ENCODE measurements around the gene TMEM203.
"Not testable (repeated sequence)": the region's sequence is repeated elsewhere in the genome, so short reads cannot be mapped to it uniquely, and the experiment has no call there.

The TMEM203 gene

DNA sequence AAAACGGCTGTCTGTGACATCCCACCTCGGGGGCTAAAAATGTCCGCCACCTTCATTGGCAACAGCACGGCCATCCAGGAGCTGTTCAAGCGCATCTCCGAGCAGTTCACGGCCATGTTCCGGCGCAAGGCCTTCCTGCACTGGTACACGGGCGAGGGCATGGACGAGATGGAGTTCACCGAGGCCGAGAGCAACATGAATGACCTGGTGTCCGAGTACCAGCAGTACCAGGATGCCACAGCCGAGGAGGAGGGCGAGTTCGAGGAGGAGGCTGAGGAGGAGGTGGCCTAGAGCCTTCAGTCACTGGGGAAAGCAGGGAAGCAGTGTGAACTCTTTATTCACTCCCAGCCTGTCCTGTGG lies 37.8 kb upstream of the TMEM203 start:
- DNase-seq: not testable (repeated sequence)

DNA sequence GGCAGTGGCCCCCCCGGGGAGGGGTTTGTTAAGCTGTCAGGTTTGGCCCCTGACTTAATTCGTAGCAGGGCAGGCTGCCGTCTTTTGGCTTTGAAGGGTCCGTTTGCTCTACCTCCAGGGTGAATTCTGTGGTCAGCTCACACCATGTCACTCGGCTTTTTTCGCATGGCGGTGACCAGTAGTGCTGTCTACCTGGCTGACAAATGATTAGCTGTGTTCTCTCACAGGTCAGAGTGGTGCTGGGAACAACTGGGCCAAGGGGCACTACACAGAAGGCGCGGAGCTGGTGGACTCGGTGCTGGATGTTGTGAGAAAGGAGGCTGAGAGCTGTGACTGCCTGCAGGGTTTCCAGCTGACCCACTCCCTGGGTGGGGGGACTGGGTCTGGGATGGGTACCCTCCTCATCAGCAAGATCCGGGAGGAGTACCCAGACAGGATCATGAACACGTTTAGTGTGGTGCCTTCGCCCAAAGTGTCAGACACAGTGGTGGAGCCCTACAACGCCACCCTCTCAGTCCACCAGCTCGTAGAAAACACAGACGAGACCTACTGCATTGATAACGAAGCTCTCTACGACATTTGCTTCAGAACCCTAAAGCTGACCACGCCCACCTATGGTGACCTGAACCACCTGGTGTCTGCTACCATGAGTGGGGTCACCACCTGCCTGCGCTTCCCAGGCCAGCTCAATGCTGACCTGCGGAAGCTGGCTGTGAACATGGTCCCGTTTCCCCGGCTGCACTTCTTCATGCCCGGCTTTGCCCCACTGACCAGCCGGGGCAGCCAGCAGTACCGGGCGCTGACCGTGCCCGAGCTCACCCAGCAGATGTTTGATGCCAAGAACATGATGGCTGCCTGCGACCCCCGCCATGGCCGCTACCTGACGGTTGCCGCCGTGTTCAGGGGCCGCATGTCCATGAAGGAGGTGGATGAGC lies 37.1 kb upstream of the TMEM203 start:
- DNase-seq: no peak

DNA sequence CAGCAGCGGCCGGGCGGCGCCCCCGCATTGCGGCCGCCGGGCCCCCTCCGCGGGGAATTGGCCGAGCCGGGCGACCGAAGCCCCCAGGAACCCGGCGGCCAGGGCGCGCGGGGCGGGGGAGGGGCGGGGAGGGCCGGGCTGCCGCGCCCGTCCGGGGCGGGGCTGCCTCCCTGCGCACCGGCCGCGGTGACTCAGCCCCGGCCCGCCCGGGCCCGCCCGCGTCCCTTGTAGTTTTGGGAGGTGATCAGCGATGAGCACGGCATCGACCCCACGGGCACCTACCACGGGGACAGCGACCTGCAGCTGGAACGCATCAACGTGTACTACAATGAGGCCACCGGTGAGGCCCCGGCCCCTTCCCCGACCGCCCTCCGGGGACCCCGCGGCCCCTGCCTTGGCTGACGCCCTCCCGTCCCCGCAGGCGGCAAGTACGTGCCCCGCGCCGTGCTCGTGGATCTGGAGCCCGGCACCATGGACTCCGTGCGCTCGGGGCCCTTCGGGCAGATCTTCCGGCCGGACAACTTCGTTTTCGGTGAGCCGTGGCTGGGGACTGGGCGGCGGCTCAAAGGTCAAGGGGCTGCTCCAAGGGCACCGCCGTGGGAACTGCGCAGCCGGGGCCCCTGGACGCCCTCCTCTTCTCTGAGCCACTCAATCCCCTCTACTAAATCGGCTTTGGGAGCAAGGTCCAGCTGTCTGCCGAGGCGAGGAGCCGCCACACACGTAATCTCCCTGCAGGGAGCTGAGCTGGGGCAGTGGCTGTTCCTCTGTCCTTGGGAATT lies 36.2 kb upstream of the TMEM203 start:
- DNase-seq: peak; percentile 53

DNA sequence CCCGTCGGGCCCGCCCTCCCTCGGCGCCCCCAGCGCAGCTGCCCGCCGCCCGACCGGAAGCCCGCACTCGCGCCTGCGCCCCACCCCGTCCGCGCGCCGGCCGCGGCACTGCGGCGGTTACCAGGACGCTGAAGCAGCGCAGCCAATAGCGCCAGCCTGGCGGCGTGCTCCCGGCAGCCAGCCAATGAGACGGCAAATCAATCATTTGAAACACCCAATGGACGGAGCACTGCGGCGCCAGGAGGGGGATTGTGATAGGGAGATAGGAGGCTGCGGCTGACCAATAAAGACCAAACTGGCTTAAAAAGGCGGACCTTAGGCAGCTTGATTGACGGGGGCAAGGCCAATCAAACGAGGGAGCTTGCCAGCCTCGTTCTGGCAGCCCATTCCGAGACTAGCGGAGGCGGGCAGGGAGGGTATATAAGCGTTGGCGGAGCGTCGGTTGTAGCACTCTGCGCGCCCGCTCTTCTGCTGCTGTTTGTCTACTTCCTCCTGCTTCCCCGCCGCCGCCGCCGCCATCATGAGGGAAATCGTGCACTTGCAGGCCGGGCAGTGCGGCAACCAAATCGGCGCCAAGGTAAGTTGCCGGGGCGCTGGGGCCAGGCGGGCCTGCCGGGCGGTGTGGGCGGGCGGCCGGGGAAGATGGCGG lies 35.5 kb upstream of the TMEM203 start, which contains the start of gene TUBB4B:
Gene TUBB4B (plus strand): TSS at position 447 of the 649 bp plus-strand sequence. CDS start 74 bp downstream, at position 521.
- DNase-seq: peak; percentile 86

DNA sequence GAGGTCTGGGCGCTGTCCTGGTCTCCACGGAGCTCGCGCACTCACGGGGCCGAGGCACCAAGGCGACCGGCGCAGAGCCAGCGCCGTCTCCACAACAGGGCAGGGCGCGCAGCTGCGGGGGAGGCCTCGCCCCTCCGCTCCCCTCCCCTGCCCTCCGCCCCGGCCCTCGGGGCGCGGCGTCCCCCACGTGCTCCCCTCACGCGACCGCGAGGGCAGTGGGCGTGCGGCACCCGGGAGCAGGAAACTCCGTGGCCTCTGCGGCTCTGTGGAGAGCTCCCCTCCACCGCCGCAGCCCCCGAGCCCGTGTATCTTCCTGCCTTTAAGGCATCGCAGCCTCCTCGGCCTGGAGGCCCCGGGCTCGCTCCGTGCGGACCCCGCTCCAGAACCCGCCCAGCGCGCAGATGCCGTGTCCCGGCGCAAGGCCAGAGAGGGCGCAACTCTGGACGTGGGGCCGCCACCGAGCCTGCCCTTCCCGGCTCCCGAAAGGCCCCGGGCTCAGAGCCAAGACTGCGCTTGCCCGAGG lies 34.9 kb upstream of the TMEM203 start:
- peak; percentile 96 for DNase-seq

- DNase-seq: not testable (repeated sequence)
Measured at GRCh38 chr9:137239541-137240200, 34.2 kb upstream of the TMEM203 start.

GRCh38 chr9:137237759-137238726 lies 32.6 kb upstream of the TMEM203 start:
- no peak for DNase-seq

DNA sequence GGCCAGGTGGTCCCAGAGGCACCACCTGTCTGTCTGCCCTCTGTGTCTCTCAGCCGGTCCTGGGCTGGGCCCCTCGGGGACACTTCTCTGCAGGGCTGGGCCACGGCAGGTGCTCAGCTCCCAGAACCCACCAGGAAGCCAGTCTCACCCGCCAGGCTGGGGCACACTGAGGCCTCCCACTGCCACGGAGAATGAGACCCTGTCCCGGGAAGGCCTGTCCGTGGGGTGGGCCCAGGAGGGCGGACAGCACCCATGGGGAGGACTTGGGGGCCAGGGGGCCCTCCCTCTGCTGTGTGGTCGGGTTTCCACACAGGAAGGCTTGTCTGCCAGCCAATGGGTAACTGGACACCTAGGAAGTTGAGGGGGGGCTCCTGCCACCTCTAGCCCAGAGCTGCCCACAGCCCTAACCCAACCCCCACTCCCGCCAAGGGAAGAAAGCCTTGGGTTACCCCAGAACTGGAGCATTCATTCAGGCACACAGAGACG lies 31.5 kb upstream of the TMEM203 start:
- no peak for DNase-seq

DNA sequence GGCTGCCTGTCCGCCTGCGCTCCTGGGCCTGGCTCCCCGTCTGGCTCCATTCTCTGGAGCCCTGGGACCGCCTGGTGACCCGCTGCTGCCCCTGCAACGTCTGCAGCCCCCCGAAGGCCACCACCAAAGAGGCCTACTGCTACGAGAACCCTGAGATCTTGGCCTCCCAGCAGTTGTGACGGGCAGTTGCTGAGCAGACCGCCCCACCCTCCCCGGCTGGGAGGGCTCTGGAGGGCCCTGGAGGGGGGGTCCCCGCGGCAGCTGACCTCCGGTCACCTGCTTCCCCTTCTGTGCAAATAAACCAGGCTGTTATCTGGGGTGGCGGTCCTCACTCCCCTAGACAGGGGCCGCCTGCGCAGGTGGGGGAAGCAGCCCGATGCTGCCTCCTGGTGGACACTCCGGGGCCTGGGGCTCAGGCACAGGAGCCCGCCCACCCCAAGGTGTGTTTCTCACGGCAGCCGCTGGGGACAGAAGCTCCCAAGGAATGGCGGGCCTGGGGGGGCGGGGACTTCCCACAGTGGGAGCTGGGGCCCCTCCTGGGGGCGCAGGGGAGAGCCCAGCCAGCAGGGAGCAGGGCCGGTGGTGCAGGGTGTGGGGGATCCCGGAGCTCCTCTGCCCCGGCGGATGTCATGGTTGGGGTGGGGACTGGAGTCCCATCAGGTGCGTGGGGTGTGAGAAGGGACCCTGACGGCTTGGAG lies 30.9 kb upstream of the TMEM203 start:
- DNase-seq: peak; percentile 85

DNA sequence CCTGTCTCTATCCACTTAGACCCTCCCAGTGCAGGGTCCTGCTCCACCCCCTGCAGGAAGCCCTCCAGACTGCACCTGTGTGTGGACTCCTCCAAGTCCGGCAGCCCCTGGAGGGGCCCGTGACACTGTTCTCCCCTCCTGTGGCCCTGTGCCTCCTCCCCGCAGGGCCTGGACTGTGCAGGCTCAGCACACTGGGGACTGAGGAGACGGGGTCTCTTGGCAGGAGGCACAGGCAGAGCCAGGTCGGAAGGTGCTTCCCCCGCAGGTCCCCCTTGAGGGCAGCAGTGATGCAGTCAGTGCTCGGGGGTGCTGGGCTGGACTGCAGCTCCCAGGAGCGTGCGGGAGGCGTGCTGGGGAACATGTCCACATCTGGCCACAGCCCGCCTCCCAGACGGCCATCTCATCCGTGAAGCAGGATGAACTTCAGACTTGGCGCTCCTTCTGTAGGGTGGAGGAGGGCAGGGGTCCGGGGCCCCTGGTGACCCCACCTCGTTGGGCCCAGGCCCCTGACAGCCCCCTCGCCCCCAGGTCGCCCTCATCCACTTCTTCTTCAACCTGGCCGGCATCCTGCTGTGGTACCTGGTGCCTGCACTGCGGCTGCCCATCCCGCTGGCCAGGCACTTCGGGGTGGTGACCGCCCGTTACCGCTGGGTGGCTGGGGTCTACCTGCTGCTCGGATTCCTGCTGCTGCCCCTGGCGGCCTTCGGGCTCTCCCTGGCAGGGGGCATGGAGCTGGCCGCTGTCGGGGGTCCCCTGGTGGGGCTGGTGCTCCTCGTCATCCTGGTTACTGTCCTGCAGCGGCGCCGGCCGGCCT lies 30.2 kb upstream of the TMEM203 start:
- DNase-seq: no peak

DNA sequence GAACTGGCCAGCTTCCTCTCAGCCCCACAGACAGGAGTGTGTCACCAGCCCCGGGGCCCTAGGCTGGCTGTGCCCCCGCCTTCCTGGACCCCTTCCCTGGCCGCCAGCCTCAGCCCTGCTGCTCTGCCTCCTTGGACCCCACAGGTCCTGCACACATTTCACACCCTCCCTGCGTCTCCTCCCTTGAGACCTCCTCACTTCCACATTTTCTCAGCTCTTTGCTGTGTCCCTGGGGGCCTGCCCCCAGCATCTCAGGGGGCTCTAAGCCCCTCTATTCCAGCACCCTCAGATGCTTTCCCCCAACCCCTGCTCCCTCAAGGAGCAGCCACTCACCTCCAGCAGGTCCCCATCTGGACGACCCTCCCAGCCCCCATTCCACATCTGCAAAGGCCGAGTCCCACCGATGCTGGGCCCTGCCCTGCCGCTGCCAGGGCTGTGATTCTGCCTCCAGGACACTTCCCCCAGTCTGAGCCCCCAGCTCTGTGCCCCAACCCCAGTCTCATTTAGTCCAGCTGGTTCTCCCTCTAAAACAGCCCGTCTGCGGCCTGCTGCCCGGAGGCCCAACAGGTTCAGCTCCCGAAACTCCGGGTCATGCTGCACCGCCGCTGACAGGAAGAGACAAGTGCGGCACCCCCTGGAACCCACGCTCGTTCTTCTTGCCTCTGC lies 29.4 kb upstream of the TMEM203 start:
- no peak for DNase-seq

- DNase-seq: peak; percentile 38
Measured at GRCh38 chr9:137234055-137234697, 28.7 kb upstream of the TMEM203 start.

- no peak for DNase-seq
Measured at GRCh38 chr9:137233143-137233980, 27.9 kb upstream of the TMEM203 start.

- DNase-seq: peak; percentile 6
Measured at GRCh38 chr9:137232510-137232909, 27.1 kb upstream of the TMEM203 start.

GRCh38 chr9:137232101-137232500 lies 26.7 kb upstream of the TMEM203 start:
- no peak for DNase-seq

DNA sequence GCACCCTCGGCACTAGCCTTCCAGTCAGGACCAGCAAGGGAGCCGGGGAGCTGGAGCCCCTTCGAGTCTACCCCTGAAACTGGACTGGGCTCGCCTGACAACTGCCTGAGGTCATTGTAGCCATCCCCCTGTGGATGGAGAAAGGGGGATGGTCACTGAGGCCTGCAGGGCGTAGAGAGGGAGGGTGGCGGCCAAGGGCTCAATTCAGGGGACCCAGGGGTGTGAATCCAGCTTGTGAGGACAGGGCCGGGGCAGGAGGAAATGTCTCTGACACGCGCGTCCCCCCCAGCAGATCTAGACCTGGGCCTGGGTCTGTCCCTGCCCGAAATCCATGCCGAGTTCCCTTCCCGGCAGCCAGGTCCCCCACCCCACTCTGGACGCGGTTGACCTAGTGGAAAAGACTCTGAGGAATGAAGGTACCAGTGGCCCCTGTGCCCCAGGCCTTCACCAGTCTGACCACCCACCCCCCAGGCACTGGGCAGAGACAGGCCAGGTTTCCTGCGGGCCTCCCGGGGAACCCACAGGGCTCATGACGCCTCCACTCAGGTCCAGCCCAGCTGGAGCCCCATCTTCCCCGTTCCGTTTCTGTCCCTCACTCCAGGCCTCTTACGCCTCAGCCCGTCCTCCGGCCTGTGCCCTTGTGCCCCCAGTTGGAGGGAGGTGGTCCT lies 26.1 kb upstream of the TMEM203 start:
- no peak for DNase-seq
